IMR-90 (cell line): ENCODE measurements around the gene SIRPB1.

Experiments
- BHLHE40 ChIP-seq: fragments of 150-350 bp; IDR thresholded peaks from 2 replicates; pipeline ENCODE4 v1.6.1; 2016; ENCODE audit warnings: mild to moderate bottlenecking, low read depth, low read length
- CEBPB ChIP-seq: IDR thresholded peaks from 2 replicates; pipeline ENCODE4 v1.6.1; 2012; ENCODE audit warnings: low read depth, low read length, improper control_type of control experiment
- CHD1 ChIP-seq: IDR thresholded peaks from 2 replicates; pipeline ENCODE4 v1.6.1; 2012; ENCODE audit warnings: low read depth, low read length, improper control_type of control experiment
- CTCF ChIP-seq: conservative IDR thresholded peaks from 2 replicates; pipeline ENCODE4 v1.5.1; 2012; ENCODE audit warnings: mild to moderate bottlenecking, low read depth, low read length, improper control_type of control experiment
- FOS ChIP-seq: fragments of 150-350 bp; IDR thresholded peaks from 2 replicates; pipeline ENCODE4 v1.6.1; 2016; ENCODE audit warnings: low read depth, low read length
- MAZ ChIP-seq: IDR thresholded peaks from 2 replicates; pipeline ENCODE4 v1.6.1; 2012; ENCODE audit warnings: low read depth, mild to moderate bottlenecking, low read length, improper control_type of control experiment, moderate library complexity, borderline replicate concordance
- MXI1 ChIP-seq: IDR thresholded peaks from 2 replicates; pipeline ENCODE4 v1.6.1; 2012; ENCODE audit warnings: low read depth, mild to moderate bottlenecking, low read length, moderate library complexity, borderline replicate concordance
- NFE2L2 ChIP-seq: fragments of 150-350 bp; IDR thresholded peaks from 2 replicates; pipeline ENCODE4 v1.6.1; 2016; ENCODE audit warnings: low read depth, mild to moderate bottlenecking, low read length
- POLR2A ChIP-seq: IDR thresholded peaks from 2 replicates; pipeline ENCODE4 v1.6.1; 2012; ENCODE audit warnings: mild to moderate bottlenecking, low read depth, low read length
- RAD21 ChIP-seq: IDR thresholded peaks from 2 replicates; pipeline ENCODE4 v1.6.1; 2012; ENCODE audit warnings: low read length, improper control_type of control experiment
- RFX5 ChIP-seq: IDR thresholded peaks from 2 replicates; pipeline ENCODE4 v1.8.0; 2012; ENCODE audit warnings: low read depth, mild to moderate bottlenecking, low read length, moderate library complexity
- USF2 ChIP-seq: fragments of 150-350 bp; IDR thresholded peaks from 2 replicates; pipeline ENCODE4 v1.6.1; 2017; ENCODE audit warnings: mild to moderate bottlenecking, antibody characterized with exemption, low read length, low read depth

DNA sequence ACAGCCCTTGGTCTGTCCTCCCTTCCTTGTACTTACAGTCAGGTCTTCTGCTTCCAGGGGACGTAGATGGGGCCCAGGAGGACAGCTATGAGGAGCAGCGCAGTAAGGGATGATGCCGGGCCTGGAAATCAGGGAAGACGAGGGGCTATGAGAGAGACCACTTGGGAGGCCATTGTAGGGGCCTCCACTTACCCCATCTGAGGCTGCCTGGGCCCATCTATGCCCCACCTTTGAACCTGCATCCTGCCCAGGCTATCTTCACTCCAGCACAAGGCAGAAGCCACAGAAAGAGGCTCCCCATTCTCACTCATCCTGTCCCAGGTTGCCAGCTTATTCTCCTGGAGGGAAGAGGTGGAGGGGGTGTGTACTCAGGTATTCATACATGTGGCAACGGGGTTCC, 10.4 kb upstream of the SIRPB1 start:
- TF ChIP-seq RAD21 (no peak), CTCF (no peak), CHD1 (no peak), MXI1 (no peak), CEBPB (no peak), USF2 (no peak), MAZ (no peak), POLR2A (no peak), FOS (no peak), RFX5 (no peak), NFE2L2 (no peak), BHLHE40 (no peak)
